ENCODE results near the gene OGG1. TPM values are rescaled to one million over a fixed set of nuclear protein-coding genes. Genes with fewer than 3 reads are reported as not detected.
A peak's percentile ranks its signal among the peaks of the same experiment; 100 is the strongest.

Gene OGG1
- total RNA-seq, 1 experiment from 2014 or later, result 15.3 TPM

GRCh38 chr3:9715764-9716437 lies 33.9 kb upstream of the OGG1 start:
- intact Hi-C loops (cut with micrococcal nuclease), result loop anchor here (1.0 to 10.0 kb wide), 6 partner anchors 76 to 571 kb away; partner anchors contain the start of genes ARPC4, CRELD1, FANCD2 and TADA3
- no peak overlapping the region for H3K4me3 Mint-ChIP-seq (ENCODE audit: unreplicated experiment)
- peak; percentile 89 for TF ChIP-seq CTCF (IDR thresholded peaks at IDR 0.05; ENCODE audit: unreplicated experiment)
- no TSS peak for BruUV-seq (replicated peaks)
- peaks cover 51% of the 10 kb centered on the region for H3K27me3 Mint-ChIP-seq (ENCODE audit: insufficient read depth, unreplicated experiment)
- H3K9me3 Mint-ChIP-seq (ENCODE audit: unreplicated experiment), result no peaks in the 10 kb centered on the region
- DNase-seq (ENCODE audit: unreplicated experiment), result peak; percentile 93
- peaks cover 7% of the 10 kb centered on the region for H3K4me1 Mint-ChIP-seq (ENCODE audit: insufficient read depth, unreplicated experiment)
- ChIA-PET POLR2A (interaction anchor here (0.6 to 1.4 kb wide), 7 partner anchors 15 to 268 kb away, joined by 3 to 12 read pairs (median 3); partner anchors contain the start of genes ARPC4, BRPF1 and OGG1), CTCF (interaction anchor here (0.6 to 2.0 kb wide), 30 partner anchors 8 to 721 kb away, joined by 3 to 15 read pairs (median 4); partner anchors contain the start of gene CPNE9)
- no peak overlapping the region for H3K27ac Mint-ChIP-seq (ENCODE audit: low read depth, unreplicated experiment)
- no peaks in the 10 kb centered on the region for H3K36me3 Mint-ChIP-seq (ENCODE audit: insufficient read depth, unreplicated experiment)

GRCh38 chr3:9716801-9717555 lies 32.8 kb upstream of the OGG1 start:
- no peaks in the 10 kb centered on the region for H3K36me3 Mint-ChIP-seq (ENCODE audit: insufficient read depth, unreplicated experiment)
- no peak for TF ChIP-seq CTCF (IDR thresholded peaks at IDR 0.05; ENCODE audit: unreplicated experiment)
- no peak overlapping the region for H3K4me3 Mint-ChIP-seq (ENCODE audit: unreplicated experiment)
- peaks cover 12% of the 10 kb centered on the region for H3K4me1 Mint-ChIP-seq (ENCODE audit: insufficient read depth, unreplicated experiment)
- H3K9me3 Mint-ChIP-seq (ENCODE audit: unreplicated experiment), result no peaks in the 10 kb centered on the region
- no TSS peak for BruUV-seq (replicated peaks)
- H3K27me3 Mint-ChIP-seq (ENCODE audit: insufficient read depth, unreplicated experiment), result peaks cover 43% of the 10 kb centered on the region
- POLR2A ChIA-PET, result interaction anchor here (0.8 to 1.3 kb wide), 2 partner anchors 14 to 354 kb away, joined by 3 to 5 read pairs; partner anchors contain the start of gene THUMPD3
- intact Hi-C loops (cut with micrococcal nuclease), result loop anchor here (1.0 to 10.0 kb wide), 5 partner anchors 75 to 570 kb away; partner anchors contain the start of genes ARPC4, CRELD1, FANCD2 and TADA3
- H3K27ac Mint-ChIP-seq (ENCODE audit: low read depth, unreplicated experiment), result no peak overlapping the region
- CTCF ChIA-PET, result interaction anchor here (0.6 to 1.6 kb wide), 5 partner anchors 9 to 1025 kb away, joined by 3 to 5 read pairs (median 5); no protein-coding TSS in a partner anchor
- no peak for DNase-seq (ENCODE audit: unreplicated experiment)

GRCh38 chr3:9717563-9717962 lies 32.2 kb upstream of the OGG1 start:
- H3K27me3 Mint-ChIP-seq (ENCODE audit: insufficient read depth, unreplicated experiment), result peaks cover 40% of the 10 kb centered on the region
- ChIA-PET CTCF (interaction anchor here (0.6 to 1.6 kb wide), 5 partner anchors 13 to 1024 kb away, joined by 3 to 5 read pairs (median 3); no protein-coding TSS in a partner anchor), POLR2A (interaction anchor here (0.8 to 1.3 kb wide), 2 partner anchors 13 to 355 kb away, joined by 3 to 5 read pairs; partner anchors contain the start of gene THUMPD3)
- no peak for TF ChIP-seq CTCF (IDR thresholded peaks at IDR 0.05; ENCODE audit: unreplicated experiment)
- H3K4me1 Mint-ChIP-seq (ENCODE audit: insufficient read depth, unreplicated experiment), result peaks cover 12% of the 10 kb centered on the region
- H3K36me3 Mint-ChIP-seq (ENCODE audit: insufficient read depth, unreplicated experiment), result no peaks in the 10 kb centered on the region
- no peak for DNase-seq (ENCODE audit: unreplicated experiment)
- no peaks in the 10 kb centered on the region for H3K9me3 Mint-ChIP-seq (ENCODE audit: unreplicated experiment)
- intact Hi-C loops (cut with micrococcal nuclease), result loop anchor here (5.0 to 10.0 kb wide), 4 partner anchors 75 to 310 kb away; partner anchors contain the start of genes ARPC4, CRELD1, FANCD2 and TADA3
- H3K4me3 Mint-ChIP-seq (ENCODE audit: unreplicated experiment), result no peak overlapping the region
- no peak overlapping the region for H3K27ac Mint-ChIP-seq (ENCODE audit: low read depth, unreplicated experiment)
- BruUV-seq (replicated peaks), result no TSS peak
